Activated T-helper 1 cell treated with anti-CD3 and anti-CD28 coated beads, Interleukin-12 subunit alpha, Interleukin-12 subunit beta, Interleukin-2, Interleukin-4 antibody, amounts not matched to agents 30 ng/mL and 10 ng/mL and 1 ng/mL, durations not matched to agents 14 hours and 24 hours and 36 hours (primary cell): ENCODE results near the gene RAB14. TPM values are rescaled to one million over a fixed set of nuclear protein-coding genes. Genes with fewer than 3 reads are reported as not detected.

Experiments used
- total RNA-seq: library from RNA; stranded (reverse); gene quantifications from 2 replicates; pipeline ENCODE4 v1.2.3, GENCODE V29; 2022

Gene RAB14
- total RNA-seq, 1 donor from 2014 or later = 64.8 TPM

Other genes with a start within 250 kb of the RAB14 start
- 1.2 and 1.9 TPM in 2 replicates for gene C5, start 151.6 kb downstream of the RAB14 start, total RNA-seq
- 69.9 and 74.2 TPM in 2 replicates for gene CNTRL, start 126.9 kb downstream of the RAB14 start, total RNA-seq
- 1.5 and 2.5 TPM in 2 replicates for gene GSN, start 66.3 kb upstream of the RAB14 start, total RNA-seq
- 51.1 and 51.7 TPM in 2 replicates for gene STOM, start 168.4 kb upstream of the RAB14 start, total RNA-seq